HFF-Myc (cell line): ENCODE measurements around the gene SLC9A8.

Experiments
- DNase-seq: peaks from one replicate; pipeline ENCODE4 v3.0.0-alpha.2; 2011; ENCODE audit warnings: low read depth; ENCODE audit errors: extremely low read depth
- H3K4me3 ChIP-seq: replicated peaks from 2 replicates; pipeline ENCODE4 v1.5.1; 2011; ENCODE audit warnings: low read depth, mild to moderate bottlenecking, control low read depth, low read length
- CTCF ChIP-seq: IDR thresholded peaks from 2 replicates; pipeline ENCODE4 v1.5.1; 2012; ENCODE audit warnings: mild to moderate bottlenecking, low read depth, low read length, control low read depth; ENCODE audit errors: missing control alignments

Gene SLC9A8

DNA sequence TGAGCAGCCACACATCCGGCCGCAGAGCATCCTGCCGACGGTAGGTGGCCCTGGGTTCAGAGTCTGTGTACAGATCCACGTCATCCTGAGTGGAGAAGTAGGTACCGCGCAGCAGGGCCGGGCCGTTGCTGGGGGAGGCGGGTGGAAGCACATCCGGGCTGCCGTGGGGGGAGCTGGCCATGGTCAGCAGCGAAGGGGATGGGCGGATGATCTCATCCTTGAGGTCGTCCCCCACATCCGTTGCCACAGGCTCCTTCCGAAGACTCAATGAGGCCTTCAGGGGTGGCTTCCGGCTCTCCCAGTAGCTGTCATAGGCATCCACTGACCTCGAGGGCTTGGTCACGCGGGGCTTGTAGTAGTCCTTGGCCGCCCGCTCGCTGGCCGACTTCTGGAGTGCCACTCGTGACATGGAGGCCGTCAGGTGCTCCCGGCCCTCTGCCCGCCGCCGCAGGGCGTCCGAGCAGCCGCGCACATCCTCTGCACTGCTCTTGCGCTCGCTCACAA is 93.5 kb downstream of the SLC9A8 start:
- H3K4me3 ChIP-seq, result no peak overlapping the region
- no peak for DNase-seq
- TF ChIP-seq CTCF, result no peak

GRCh38 chr20:49906615-49907154 is 94.1 kb downstream of the SLC9A8 start:
- DNase-seq, result no peak
- TF ChIP-seq CTCF, result no peak
- no peak overlapping the region for H3K4me3 ChIP-seq

- no peak for DNase-seq
- no peak overlapping the region for H3K4me3 ChIP-seq
- no peak for TF ChIP-seq CTCF
Observed at GRCh38 chr20:49907405-49908257, 95.0 kb downstream of the SLC9A8 start.

DNA sequence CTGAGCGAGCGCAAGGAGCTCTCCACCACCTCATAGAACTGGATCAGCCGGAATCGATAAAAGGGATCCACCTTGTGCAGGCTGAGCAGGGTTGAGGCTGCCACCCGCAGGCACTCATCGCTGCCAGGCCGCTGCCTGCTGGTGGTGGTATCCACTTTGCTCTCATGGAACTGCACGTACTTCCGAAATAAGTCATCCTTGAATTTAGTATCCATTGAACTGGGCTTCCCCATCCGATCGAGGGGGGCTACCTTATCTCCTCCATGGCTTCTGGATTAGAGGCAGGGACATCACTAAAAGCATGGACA is 95.6 kb downstream of the SLC9A8 start:
- no peak for TF ChIP-seq CTCF
- no peak overlapping the region for H3K4me3 ChIP-seq
- no peak for DNase-seq

GRCh38 chr20:49909499-49910339 is 97.1 kb downstream of the SLC9A8 start:
- no peak overlapping the region for H3K4me3 ChIP-seq
- peak; percentile 20 for TF ChIP-seq CTCF
- no peak for DNase-seq

DNA sequence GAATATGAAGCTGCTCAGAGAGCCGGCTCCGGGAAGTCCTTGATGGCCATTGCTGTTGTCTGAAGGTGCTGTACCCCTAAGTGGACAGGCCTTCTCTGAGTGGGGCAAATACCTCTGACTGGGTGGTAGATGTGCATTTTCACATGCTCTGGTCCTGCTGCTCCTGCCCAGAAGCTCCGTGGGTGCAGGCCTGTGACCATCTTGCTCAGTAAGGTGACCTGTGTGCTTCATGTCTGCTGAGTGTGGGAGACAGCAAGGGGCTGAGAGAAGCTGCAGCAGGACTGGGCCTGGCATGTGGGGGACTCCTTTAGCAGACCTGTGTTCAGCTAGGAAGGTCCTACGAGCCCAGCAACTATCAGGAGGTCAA is 97.7 kb downstream of the SLC9A8 start:
- TF ChIP-seq CTCF, result no peak
- DNase-seq, result no peak
- no peak overlapping the region for H3K4me3 ChIP-seq
